ENCODE data around the gene RARRES1. TPM values are rescaled to one million over a fixed set of nuclear protein-coding genes. Genes with fewer than 3 reads are reported as not detected.
A peak's percentile ranks its signal among the peaks of the same experiment; 100 is the strongest.

RARRES1 gene
- total RNA-seq, 6 donors from 2014 or later, result 7.0 to 44.6 (median 27.7) TPM

DNA sequence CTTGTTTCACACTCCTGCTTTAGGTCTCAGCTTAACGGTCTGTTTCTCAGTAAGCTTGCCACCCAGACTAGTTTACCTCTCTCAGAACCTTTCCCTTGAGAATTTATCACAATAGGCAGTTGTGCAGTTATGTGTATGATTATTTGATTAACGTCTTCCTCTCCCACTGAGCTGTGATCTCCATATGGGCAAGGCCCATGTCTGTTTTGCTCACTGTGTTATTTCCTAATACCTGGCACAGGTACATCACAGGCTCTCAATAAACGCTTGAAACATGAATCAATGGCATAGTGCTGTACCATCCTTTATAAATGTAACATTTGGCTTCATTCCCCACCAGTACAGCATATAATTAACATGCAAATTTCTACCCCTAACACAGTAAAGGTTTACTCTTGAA is 29.1 kb upstream of the RARRES1 start:
- Histone ChIP-seq H3K27ac (no peak overlapping the region), H3K36me3 (no peaks in the 10 kb centered on the region), H3K9me3 (no peaks in the 10 kb centered on the region), H3K4me1 (no peaks in the 10 kb centered on the region), H3K4me3 (no peak overlapping the region), H3K27me3 (no peaks in the 10 kb centered on the region)
- no peak for ATAC-seq (ENCODE audit: low FRiP score in 2 of 2)
- WGBS, 2 donors, result 87 to 89% methylated on average over 3 of the region's 3 CpGs
- DNase-seq, result no peak
- TF ChIP-seq EP300 (IDR thresholded peaks at IDR 0.05), result no peak
- TF ChIP-seq POLR2AphosphoS5 (IDR thresholded peaks at IDR 0.05), result no peak
- TF ChIP-seq, protein P1, sequence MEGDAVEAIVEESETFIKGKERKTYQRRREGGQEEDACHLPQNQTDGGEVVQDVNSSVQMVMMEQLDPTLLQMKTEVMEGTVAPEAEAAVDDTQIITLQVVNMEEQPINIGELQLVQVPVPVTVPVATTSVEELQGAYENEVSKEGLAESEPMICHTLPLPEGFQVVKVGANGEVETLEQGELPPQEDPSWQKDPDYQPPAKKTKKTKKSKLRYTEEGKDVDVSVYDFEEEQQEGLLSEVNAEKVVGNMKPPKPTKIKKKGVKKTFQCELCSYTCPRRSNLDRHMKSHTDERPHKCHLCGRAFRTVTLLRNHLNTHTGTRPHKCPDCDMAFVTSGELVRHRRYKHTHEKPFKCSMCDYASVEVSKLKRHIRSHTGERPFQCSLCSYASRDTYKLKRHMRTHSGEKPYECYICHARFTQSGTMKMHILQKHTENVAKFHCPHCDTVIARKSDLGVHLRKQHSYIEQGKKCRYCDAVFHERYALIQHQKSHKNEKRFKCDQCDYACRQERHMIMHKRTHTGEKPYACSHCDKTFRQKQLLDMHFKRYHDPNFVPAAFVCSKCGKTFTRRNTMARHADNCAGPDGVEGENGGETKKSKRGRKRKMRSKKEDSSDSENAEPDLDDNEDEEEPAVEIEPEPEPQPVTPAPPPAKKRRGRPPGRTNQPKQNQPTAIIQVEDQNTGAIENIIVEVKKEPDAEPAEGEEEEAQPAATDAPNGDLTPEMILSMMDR (IDR thresholded peaks at IDR 0.05), result no peak
- TF ChIP-seq POLR2A (IDR thresholded peaks at IDR 0.05), result no peak

DNA sequence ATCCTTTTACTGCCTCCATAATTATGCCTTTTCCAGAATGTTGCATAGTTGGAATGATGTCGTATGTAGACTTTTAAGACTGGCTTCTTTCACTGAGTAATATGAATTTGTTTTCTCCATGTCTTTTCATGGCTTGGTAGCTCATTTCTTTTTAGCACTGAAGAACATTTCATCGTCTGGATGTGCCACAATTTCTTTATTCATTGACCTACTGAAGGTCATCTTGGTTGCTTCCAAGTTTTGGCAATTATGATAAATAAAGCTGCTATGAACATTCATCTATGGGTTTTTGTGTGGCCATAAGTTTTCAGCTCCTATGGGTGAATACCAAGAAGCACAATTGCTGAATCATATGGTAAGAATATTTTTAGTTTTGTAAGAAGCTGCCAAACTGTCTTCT is 23.2 kb upstream of the RARRES1 start:
- WGBS, 2 donors, result 81 to 92% methylated on average over 2 of the region's 2 CpGs
- Histone ChIP-seq H3K36me3 (no peaks in the 10 kb centered on the region), H3K4me1 (no peaks in the 10 kb centered on the region), H3K9me3 (no peaks in the 10 kb centered on the region), H3K4me3 (no peak overlapping the region), H3K27ac (no peak overlapping the region), H3K27me3 (no peaks in the 10 kb centered on the region)
- ATAC-seq (ENCODE audit: low FRiP score in 2 of 2) (no peak), DNase-seq (no peak)
- no peak for TF ChIP-seq POLR2A (IDR thresholded peaks at IDR 0.05)
- no peak for TF ChIP-seq EP300 (IDR thresholded peaks at IDR 0.05)
- TF ChIP-seq, protein P1 (IDR thresholded peaks at IDR 0.05), result no peak
- TF ChIP-seq POLR2AphosphoS5 (IDR thresholded peaks at IDR 0.05), result no peak

DNA sequence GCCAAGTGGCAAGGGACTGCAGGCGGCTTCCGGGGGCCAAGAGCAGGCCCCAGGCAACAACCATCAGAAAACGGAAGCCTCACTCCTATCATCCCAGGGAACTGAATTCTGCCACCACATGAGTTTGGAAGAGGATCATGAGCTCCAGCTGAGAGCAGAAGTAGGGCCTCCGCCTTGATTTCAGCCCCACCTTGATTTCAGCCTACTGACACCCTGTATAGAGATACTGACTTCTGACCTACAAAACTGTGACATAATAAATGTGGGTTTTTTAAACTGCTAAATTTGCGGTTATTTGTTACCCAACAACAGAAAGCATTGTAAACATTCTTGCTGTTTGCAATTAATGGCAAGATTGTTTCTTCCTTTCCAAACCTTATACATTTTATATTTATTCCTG is 21.6 kb upstream of the RARRES1 start:
- TF ChIP-seq EP300 (IDR thresholded peaks at IDR 0.05) (no peak), POLR2AphosphoS5 (IDR thresholded peaks at IDR 0.05) (no peak), POLR2A (IDR thresholded peaks at IDR 0.05) (no peak)
- TF ChIP-seq, protein P1 (IDR thresholded peaks at IDR 0.05), result no peak
- ATAC-seq (ENCODE audit: low FRiP score in 2 of 2) (peak in 1 of 2 donors; percentile 63), DNase-seq (peak in 1 of 2 donors; percentile 16)
- Histone ChIP-seq H3K9me3 (no peaks in the 10 kb centered on the region), H3K27me3 (no peaks in the 10 kb centered on the region), H3K27ac (no peak overlapping the region), H3K4me1 (peaks cover 0 to under 1% (median under 1%) of the 10 kb centered on the region in 4 donors), H3K36me3 (no peaks in the 10 kb centered on the region), H3K4me3 (no peak overlapping the region)
- 72 to 86% methylated on average over 5 of the region's 5 CpGs for WGBS, 2 donors

DNA sequence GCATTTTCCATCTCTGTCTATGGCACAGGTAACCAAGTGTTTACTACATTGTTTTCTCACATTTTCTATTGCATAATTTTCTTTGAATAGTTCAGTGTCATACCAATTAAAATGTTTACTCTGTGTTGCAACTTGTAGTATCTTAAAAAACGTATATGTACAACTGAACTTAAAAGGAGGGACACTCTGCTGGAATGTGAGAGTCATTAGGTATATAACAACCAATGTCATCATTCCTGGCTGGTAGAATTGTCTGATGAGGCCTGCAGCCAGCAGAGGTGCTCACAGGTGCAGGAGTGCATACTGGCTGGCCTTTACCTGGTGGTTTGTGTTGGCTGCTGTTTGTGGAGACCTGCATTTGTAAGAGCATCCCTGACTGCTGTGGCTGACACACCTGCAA is 19.1 kb upstream of the RARRES1 start:
- no peak for DNase-seq
- TF ChIP-seq POLR2AphosphoS5 (IDR thresholded peaks at IDR 0.05), result no peak
- TF ChIP-seq, protein P1 (IDR thresholded peaks at IDR 0.05), result no peak
- no peak for TF ChIP-seq POLR2A (IDR thresholded peaks at IDR 0.05)
- TF ChIP-seq EP300 (IDR thresholded peaks at IDR 0.05), result no peak
- 59 to 68% methylated on average over 1 of the region's 1 CpG for WGBS, 2 donors
- Histone ChIP-seq H3K4me1 (peaks cover 3 to 18% (median 6%) of the 10 kb centered on the region in 4 donors), H3K36me3 (peaks cover 0 to 5% (median 0%) of the 10 kb centered on the region in 4 donors), H3K27me3 (no peaks in the 10 kb centered on the region), H3K4me3 (no peak overlapping the region), H3K9me3 (no peaks in the 10 kb centered on the region), H3K27ac (no peak overlapping the region)
- ATAC-seq (ENCODE audit: low FRiP score in 2 of 2), result no peak

DNA sequence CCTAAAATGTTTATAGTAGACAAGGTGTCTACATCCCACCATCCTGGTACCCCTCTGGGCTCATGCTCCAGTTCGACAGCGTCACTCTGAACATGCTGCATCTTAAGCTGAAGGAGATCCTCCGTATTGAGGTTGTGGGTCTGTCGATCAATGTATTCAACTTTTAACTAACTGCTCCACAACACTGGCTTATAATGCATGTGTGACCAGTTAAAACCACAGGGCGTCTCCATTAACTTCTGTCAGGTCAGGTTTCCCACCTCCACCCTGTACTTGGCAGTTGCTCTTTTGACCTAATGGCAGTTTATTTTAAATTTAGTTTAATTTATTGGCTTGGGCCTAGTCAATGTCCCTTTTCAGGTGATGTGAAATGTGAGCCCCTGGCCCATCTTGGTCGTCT is 17.8 kb upstream of the RARRES1 start:
- WGBS, 2 donors, result 94 to 99% methylated on average over 6 of the region's 6 CpGs

More for the DNA sequence above, 17.8 kb upstream of the RARRES1 start:
- H3K36me3 ChIP-seq, result peaks cover 0 to 5% (median 0%) of the 10 kb centered on the region in 4 donors
- H3K9me3 ChIP-seq, result no peaks in the 10 kb centered on the region
- H3K4me1 ChIP-seq, result peaks cover 3 to 18% (median 6%) of the 10 kb centered on the region in 4 donors
- H3K4me3 ChIP-seq, result no peak overlapping the region
- DNase-seq (no peak), ATAC-seq (ENCODE audit: low FRiP score in 2 of 2) (no peak)
- no peak overlapping the region for H3K27ac ChIP-seq
- H3K27me3 ChIP-seq, result no peaks in the 10 kb centered on the region
- TF ChIP-seq, protein P1 (IDR thresholded peaks at IDR 0.05), result no peak
- TF ChIP-seq POLR2AphosphoS5 (IDR thresholded peaks at IDR 0.05), result no peak
- TF ChIP-seq POLR2A (IDR thresholded peaks at IDR 0.05), result no peak
- TF ChIP-seq EP300 (IDR thresholded peaks at IDR 0.05), result no peak
